Pulmonary artery endothelial cell (primary cell): Measurements from ENCODE around the gene DENND1A. TPM values are rescaled to one million over a fixed set of nuclear protein-coding genes. Genes with fewer than 3 reads are reported as not detected.
"Not testable (repeated sequence)": the region's sequence is repeated elsewhere in the genome, so short reads cannot be mapped to it uniquely, and the experiment has no call there.

Source experiments
- DNase-seq: peaks from one replicate; pipeline ENCODE4 v3.0.0-alpha.2; 2011; ENCODE audit warnings: low read depth, low spot score
- total RNA-seq: library from RNA; depleted of rRNA; stranded (reverse); fragments of >200 nt; gene quantifications from 2 replicates; pipeline ENCODE4 v1.2.3, GENCODE V29; 2014

DENND1A gene
- total RNA-seq, 1 donor from 2014 or later, result 11.7 TPM

GRCh38 chr9:123742009-123742767 lies 187.7 kb downstream of the DENND1A start:
- DNase-seq, result no peak

DNA sequence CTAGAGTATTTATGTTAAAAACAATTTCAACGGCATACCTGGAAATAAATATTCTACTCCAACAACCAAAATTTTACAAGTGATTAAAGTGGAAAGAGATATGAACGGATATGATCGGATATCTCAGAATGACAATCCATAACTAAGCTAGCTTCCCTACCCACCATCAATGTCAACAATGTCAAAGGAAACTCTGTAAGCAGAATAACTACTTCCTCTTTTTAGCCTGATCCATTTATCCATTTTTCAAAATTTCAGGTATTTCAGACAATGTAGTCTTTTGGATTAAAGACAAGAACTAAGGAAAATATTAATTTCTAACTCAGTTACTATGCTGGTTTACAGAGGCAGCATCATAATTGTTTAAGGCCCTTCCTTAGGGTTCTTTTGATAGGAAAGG lies 188.7 kb downstream of the DENND1A start:
- DNase-seq, result no peak

GRCh38 chr9:123739902-123740301 lies 190.0 kb downstream of the DENND1A start:
- no peak for DNase-seq

DNA sequence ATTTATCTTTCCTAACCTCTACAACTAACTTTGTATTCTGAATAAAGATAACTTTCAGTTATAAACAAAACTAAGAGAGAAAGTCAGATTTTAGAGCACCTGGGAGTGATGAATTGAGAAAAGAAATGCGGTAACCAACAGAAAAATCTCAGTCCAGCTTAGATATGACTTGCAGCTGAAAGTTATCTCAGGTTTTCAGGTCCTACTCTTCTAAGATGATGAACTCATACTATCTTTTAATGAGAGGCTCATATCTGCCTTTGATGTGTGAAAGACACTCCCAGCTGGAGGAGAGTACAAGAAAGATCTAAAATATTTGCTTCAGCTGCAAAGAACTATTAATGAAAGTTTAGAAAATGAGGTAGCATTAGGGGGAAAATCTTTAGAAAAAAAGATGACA lies 190.5 kb downstream of the DENND1A start:
- no peak for DNase-seq

GRCh38 chr9:123738648-123739047 lies 191.3 kb downstream of the DENND1A start:
- no peak for DNase-seq

DNA sequence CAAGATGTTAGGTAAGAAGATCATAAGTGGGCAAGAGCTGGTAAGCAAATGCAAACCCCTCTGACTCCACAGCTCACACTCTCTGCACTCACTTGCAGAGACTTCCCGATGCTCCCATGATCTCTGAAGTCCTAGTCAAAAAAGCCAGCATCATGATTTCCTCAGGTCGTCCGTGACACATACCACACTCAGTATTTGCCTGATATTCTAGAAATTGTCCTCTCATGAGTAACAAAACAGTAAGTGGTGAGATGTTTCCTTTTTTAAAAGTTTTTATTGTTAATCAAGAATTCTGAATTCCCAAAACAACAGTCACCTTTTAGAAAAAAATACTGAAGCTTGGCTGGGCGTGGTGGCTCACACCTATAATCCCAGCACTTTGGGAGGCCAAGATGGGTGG lies 194.6 kb downstream of the DENND1A start:
- DNase-seq, result no peak

DNA sequence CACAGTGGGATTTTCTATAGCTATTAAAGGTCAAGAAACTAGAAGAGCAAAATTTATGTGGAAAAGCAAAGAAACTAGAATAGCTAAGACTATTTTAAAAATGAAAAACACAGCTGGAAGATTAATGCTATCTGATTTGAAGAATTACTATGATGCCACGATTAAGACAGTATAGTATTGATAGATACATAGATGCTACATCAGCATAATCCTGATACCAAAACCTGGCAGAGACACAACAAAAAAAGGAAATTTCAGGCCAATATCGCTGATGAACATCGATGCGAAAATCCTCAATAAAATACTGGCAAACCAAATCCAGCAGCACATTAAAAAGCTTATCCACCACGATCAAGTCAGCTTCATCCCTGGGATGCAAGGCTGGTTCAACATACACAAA lies 201.4 kb downstream of the DENND1A start:
- not testable (repeated sequence) for DNase-seq

GRCh38 chr9:123727332-123727731 lies 202.6 kb downstream of the DENND1A start:
- no peak for DNase-seq

GRCh38 chr9:123725389-123725788 lies 204.5 kb downstream of the DENND1A start:
- no peak for DNase-seq

- no peak for DNase-seq
These were observed 205.6 kb downstream of the DENND1A start for GRCh38 chr9:123724211-123724796.

- DNase-seq, result no peak
These were observed 206.6 kb downstream of the DENND1A start for GRCh38 chr9:123723135-123723875.

- no peak for DNase-seq
These were observed 207.5 kb downstream of the DENND1A start for GRCh38 chr9:123722378-123722777.

DNA sequence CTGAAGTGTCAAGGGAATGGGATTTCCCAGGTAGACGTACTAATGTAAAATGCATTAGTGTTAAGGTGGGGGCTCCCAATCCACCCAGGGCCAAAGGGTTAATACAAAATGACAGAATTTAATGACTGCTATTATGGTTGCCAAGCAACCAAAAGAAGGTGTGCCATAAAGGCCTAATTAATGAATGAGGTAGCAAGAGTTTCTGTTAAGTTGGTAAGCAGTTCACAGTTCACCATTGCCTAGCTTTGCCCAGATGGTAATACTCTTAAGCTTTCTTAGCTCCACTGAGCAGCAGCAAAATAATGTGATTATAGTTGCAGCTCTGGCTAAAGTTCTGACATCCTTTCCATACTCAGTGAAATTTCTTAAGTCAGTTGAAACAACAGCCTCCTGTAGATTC lies 211.7 kb downstream of the DENND1A start:
- DNase-seq, result no peak

- DNase-seq, result no peak
These were observed 212.2 kb downstream of the DENND1A start for GRCh38 chr9:123717581-123718175.

DNA sequence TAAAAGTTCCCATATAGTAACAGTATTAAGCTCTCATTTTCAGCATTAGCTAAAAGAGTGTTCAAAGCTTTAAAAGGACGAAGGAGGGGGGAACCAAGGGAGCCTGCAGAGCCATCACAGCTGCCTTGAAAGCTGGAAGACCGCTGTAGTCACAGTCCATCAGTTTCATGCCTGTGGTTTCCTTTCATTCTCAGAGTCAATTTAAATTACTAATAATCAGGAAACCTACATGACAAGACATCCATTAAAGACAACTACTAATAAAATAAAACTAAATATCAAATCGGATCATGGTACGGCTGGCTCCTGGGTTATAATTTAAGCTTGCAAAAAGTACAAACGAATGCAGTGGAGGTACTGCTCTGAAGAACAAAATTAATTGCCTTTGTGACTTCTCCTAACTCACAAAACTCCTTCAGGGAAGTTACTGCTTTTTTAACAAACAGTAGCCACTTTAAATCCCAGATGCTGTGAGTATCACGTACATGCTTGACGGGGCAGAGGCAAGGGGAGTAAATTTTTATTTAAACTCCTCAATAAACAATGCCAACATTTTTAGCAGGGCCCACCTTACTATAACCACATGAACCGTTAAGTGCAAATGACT lies 213.5 kb downstream of the DENND1A start:
- no peak for DNase-seq

GRCh38 chr9:123715258-123715657 lies 214.7 kb downstream of the DENND1A start:
- no peak for DNase-seq

GRCh38 chr9:123713282-123713681 lies 216.6 kb downstream of the DENND1A start:
- DNase-seq, result no peak

DNA sequence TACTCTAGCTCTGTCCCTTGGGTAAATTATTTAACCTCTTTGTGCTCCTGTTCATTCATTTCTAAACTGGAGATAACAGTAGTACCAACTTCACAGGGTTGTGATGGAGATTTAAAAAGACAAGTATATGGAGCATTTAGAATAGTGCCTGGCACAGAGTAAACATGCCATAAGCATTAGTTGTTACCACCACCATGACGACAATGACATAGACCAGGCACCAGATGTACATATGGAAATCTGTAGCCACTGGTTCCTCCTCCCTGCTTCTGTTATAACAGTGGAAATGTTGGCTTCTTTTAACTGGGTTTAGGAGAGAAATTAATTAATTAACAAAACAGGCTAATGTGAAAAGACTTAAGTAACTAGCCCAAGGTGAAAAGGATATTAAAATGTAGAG lies 217.5 kb downstream of the DENND1A start:
- no peak for DNase-seq

GRCh38 chr9:123710299-123710698 lies 219.6 kb downstream of the DENND1A start:
- no peak for DNase-seq

DNA sequence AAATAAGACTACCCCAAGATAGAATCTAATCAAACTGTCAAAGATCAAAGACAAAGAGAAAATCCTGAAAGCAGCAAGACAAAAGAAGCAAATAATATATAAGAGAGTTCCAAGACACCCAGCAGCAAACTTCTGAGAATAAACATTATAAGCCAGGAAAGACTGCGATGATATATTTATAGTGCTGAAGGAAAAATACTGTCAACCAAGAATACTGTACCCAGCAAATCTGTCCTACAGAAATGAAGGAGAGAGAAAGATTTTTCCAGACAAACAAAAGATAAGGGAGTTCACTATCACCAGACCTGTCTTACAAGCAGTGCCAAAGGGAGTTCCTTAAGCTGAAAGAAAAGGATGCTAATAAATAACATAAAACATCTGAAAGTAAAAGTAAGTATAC lies 227.4 kb downstream of the DENND1A start:
- no peak for DNase-seq

DNA sequence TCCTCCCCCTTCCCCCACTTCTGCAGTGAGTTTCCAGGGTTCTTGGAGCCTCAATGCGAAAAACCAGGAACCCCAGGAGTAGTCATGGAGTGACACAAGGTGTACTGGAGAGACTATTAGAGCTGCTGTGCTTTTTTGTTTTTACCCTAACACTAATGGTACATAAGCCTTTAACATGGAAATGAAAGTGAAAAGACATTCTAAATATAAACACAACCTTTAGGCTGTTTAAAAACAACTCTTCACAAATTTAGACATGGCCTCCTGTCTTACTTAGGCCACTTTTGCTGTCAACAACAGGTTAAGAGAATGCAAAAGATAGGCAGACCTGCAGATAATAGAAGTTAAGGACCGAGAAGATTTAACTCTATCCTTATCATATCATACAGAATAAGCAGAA lies 232.2 kb downstream of the DENND1A start:
- no peak for DNase-seq

DNA sequence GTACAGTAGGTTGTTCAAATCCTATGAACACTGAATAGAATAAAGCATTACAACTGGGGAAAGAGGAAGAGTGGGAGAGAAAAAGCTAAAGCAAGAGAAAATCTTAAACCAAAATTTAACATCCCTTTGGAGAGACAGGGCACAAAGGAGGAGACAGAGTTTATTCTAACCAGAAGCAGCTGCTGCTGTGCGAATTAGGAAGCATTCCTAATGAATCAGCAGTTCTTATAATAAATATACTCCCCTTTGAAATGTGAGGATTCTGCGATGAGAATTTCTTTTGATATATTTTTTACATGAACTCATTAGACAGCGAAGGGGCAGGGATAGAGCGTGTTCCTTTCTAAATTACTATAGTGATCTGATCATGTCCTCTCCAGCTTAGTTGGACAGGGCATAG lies 233.4 kb downstream of the DENND1A start:
- no peak for DNase-seq
